Thyroid gland (tissue), 4 donors: ENCODE measurements around the gene ROCK1. TPM values are rescaled to one million over a fixed set of nuclear protein-coding genes. Genes with fewer than 3 reads are reported as not detected.
"Not testable (repeated sequence)": the region's sequence is repeated elsewhere in the genome, so short reads cannot be mapped to it uniquely, and the experiment has no call there.

Experiments used
- DNase-seq, 2 donors: peaks; one replicate each; pipeline ENCODE4 v3.0.0-alpha.2; 2019
- H3K27ac ChIP-seq, 3 donors: fragments of 200-600 bp; sonication (generic); 1 replicate in 2 of 3; 2 replicates in 1 of 3; pipeline ENCODE4 v1.5.1; 2016 to 2019; ENCODE audit warnings: mild to moderate bottlenecking in 1 of 3, moderate library complexity in 1 of 3
- H3K27me3 ChIP-seq: fragments of 200-600 bp; sonication (generic); one replicate; pipeline ENCODE4 v1.5.1; 2019
- H3K36me3 ChIP-seq, 2 donors: fragments of 200-600 bp; sonication (generic); one replicate each; pipeline ENCODE4 v1.5.1; 2016 to 2019
- H3K4me1 ChIP-seq, 2 donors: fragments of 200-600 bp; sonication (generic); one replicate each; pipeline ENCODE4 v1.5.1; 2017 to 2019
- H3K4me3 ChIP-seq, 3 donors: fragments of 200-600 bp; sonication (generic); replicated peaks in 1 of 3; 1 replicate in 2 of 3; 2 replicates in 1 of 3; pipeline ENCODE4 v1.5.1; 2016; ENCODE audit warnings: mild to moderate bottlenecking in 1 of 3
- H3K9me3 ChIP-seq: fragments of 200-600 bp; sonication (generic); one replicate; pipeline ENCODE4 v1.5.1; 2017
- POLR2A ChIP-seq, 2 donors: fragments of 450-650 bp; IDR thresholded peaks; one replicate each; pipeline ENCODE4 v1.6.1; 2017; ENCODE audit warnings: antibody characterized with exemption in 2 of 2, mild to moderate bottlenecking in 2 of 2, moderate library complexity in 1 of 2
- WGBS, 2 donors: methylation state at CpG; one replicate each; pipeline ENCODE4 v1.1.5; 2017; 5-methylcytosine and 5-hydroxymethylcytosine counted together
- intact Hi-C: fragments of 100-400 bp; cut with DNase I; formaldehyde crosslinking; loops from one replicate; pipeline ENCODE4 v1.15.1; 2023
- total RNA-seq, 4 donors: library from RNA; depleted of rRNA; stranded (reverse); fragments of >200 nt; gene quantifications; one replicate each; pipeline ENCODE4 v1.2.3, GENCODE V29; 2016
- TF ChIP-seq, protein P1 (sequence below), 6 experiments: fragments of 200-600 bp in 3 of 6; fragments of 450-650 bp in 3 of 6; sonication (generic) in 3 of 6; IDR thresholded peaks; one replicate each; pipeline ENCODE4 v1.5.1; 2016 to 2019; ENCODE audit warnings: antibody characterized with exemption in 6 of 6, mild to moderate bottlenecking in 2 of 6, inconsistent platforms in 1 of 6, moderate library complexity in 1 of 6

ROCK1 gene
- total RNA-seq, 4 donors from 2014 or later: 45.3 to 68.9 (median 57.8) TPM

GRCh38 chr18:21040466-21040865 is 71.1 kb downstream of the ROCK1 start:
- H3K36me3 ChIP-seq: peaks cover 0 to 5% of the 10 kb centered on the region in 2 donors
- H3K27ac ChIP-seq: no peak overlapping the region
- no peak for DNase-seq
- peaks cover 0 to 3% of the 10 kb centered on the region in 2 donors for H3K4me1 ChIP-seq
- TF ChIP-seq, protein P1, sequence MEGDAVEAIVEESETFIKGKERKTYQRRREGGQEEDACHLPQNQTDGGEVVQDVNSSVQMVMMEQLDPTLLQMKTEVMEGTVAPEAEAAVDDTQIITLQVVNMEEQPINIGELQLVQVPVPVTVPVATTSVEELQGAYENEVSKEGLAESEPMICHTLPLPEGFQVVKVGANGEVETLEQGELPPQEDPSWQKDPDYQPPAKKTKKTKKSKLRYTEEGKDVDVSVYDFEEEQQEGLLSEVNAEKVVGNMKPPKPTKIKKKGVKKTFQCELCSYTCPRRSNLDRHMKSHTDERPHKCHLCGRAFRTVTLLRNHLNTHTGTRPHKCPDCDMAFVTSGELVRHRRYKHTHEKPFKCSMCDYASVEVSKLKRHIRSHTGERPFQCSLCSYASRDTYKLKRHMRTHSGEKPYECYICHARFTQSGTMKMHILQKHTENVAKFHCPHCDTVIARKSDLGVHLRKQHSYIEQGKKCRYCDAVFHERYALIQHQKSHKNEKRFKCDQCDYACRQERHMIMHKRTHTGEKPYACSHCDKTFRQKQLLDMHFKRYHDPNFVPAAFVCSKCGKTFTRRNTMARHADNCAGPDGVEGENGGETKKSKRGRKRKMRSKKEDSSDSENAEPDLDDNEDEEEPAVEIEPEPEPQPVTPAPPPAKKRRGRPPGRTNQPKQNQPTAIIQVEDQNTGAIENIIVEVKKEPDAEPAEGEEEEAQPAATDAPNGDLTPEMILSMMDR (IDR thresholded peaks at IDR 0.05): no peak
- H3K4me3 ChIP-seq: no peak overlapping the region
- intact Hi-C loops: no loop called here
- 95% methylated on average over 2 of the region's 2 CpGs for WGBS, 2 donors
- no peaks in the 10 kb centered on the region for H3K27me3 ChIP-seq
- no peaks in the 10 kb centered on the region for H3K9me3 ChIP-seq

DNA sequence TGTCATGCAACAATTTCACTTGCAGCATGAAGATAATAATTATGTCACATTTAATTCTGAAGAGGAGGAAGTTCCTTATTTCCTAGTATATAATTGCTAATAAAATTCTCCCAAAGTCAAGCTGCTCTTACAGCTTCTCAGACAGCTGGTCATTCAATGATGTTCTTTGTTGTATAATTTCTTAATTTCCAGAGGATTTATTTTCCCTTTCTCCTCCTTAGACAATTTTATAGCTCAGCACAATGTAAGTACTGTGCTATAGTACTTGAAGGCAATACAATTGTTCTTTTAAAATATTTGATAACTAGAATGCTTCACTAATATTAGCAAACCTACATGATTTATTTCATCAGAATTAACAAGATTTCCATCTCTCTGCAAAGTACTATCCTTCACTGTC is 73.4 kb downstream of the ROCK1 start:
- no peaks in the 10 kb centered on the region for H3K36me3 ChIP-seq
- H3K4me3 ChIP-seq: no peak overlapping the region
- peaks cover 0 to 3% of the 10 kb centered on the region in 2 donors for H3K4me1 ChIP-seq
- no peaks in the 10 kb centered on the region for H3K9me3 ChIP-seq
- H3K27me3 ChIP-seq: no peaks in the 10 kb centered on the region
- TF ChIP-seq POLR2A (IDR thresholded peaks at IDR 0.05): no peak
- TF ChIP-seq, protein P1 (IDR thresholded peaks at IDR 0.05): no peak
- H3K27ac ChIP-seq: no peak overlapping the region
- no peak for DNase-seq
- intact Hi-C loops: no loop called here

DNA sequence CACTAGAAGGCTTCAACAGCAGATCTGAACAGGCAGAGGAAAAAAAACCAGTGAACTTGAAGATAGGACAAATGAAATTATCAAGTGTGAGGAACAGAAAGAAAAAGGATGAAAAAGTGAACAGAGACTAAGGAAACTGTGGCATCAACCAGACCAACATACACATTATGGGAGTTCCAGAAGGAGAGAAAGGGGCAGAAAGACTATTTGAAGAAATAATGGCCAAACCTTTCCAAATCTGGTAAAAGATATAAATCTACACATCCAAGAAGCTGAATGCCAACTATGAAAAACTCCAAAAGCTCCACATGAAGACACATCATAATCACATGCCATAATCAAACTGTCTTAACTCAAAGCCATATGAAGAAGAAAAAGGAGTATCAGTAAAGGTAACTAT is 79.8 kb downstream of the ROCK1 start:
- no peaks in the 10 kb centered on the region for H3K4me1 ChIP-seq
- no peak for DNase-seq
- H3K36me3 ChIP-seq: no peaks in the 10 kb centered on the region
- no peaks in the 10 kb centered on the region for H3K9me3 ChIP-seq
- TF ChIP-seq, protein P1 (IDR thresholded peaks at IDR 0.05): no peak
- TF ChIP-seq POLR2A (IDR thresholded peaks at IDR 0.05): no peak
- no peak overlapping the region for H3K4me3 ChIP-seq
- no peak overlapping the region for H3K27ac ChIP-seq
- no peaks in the 10 kb centered on the region for H3K27me3 ChIP-seq
- intact Hi-C loops: no loop called here

DNA sequence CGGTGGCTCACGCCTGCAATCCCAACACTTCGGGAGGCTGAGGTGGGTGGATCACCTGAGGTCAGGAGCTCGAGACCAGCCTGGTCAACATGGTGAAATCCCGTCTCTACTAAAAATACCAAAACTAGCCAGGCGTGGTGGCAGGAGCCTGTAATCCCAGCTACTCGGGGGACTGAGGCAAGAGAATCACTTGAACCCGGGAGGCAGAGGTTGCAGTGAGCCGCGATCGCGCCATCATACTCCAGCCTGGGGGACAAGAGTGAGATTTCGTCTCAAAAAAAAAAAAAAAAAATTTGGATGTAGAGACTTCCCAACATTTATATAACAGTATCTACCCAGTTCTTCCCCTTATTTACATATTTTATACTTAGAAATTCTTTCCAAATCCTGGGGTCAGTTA is 93.4 kb downstream of the ROCK1 start:
- H3K36me3 ChIP-seq: peaks cover 11 to 23% of the 10 kb centered on the region in 2 donors

GRCh38 chr18:21012308-21012707 is 99.3 kb downstream of the ROCK1 start:
- Histone ChIP-seq H3K4me1 (no peaks in the 10 kb centered on the region), H3K4me3 (no peak overlapping the region), H3K36me3 (peaks cover 18 to 28% of the 10 kb centered on the region in 2 donors), H3K27me3 (no peaks in the 10 kb centered on the region), H3K27ac (no peak overlapping the region), H3K9me3 (no peaks in the 10 kb centered on the region)
- DNase-seq: no peak
- TF ChIP-seq POLR2A (IDR thresholded peaks at IDR 0.05): no peak
- TF ChIP-seq, protein P1 (IDR thresholded peaks at IDR 0.05): no peak
- intact Hi-C loops: no loop called here

More for the DNA sequence above, 93.4 kb downstream of the ROCK1 start:
- H3K27me3 ChIP-seq, H3K9me3 ChIP-seq, DNase-seq, H3K27ac ChIP-seq, H3K4me1 ChIP-seq, intact Hi-C loops, H3K4me3 ChIP-seq: not testable (repeated sequence)
- 97 to 99% methylated on average over 13 of the region's 13 CpGs for WGBS, 2 donors

DNA sequence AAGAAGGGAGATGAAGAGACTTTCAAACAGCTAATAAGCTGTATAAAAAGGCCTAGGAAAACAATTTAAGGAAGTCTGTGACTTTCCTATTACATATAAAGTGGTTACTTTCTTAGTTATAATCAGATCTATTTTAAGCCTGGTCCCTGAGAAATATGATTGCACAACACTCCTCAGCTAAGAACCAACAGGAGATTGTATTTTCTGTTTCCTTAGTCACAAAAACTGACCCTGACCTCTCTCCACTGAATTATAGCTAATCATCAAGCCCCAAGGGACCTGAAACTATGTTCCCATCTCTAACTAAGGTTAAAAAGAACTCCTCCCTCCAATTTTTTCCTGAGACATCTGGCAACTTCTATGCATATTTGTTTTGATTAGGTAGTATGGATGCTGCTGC is 106.9 kb downstream of the ROCK1 start:
- H3K4me1 ChIP-seq: peaks cover 0 to 8% of the 10 kb centered on the region in 2 donors
- H3K36me3 ChIP-seq: peaks cover 10% of the 10 kb centered on the region in 2 donors
- DNase-seq: no peak
- peak overlapping the region; percentile 51 to 66 (median 60) for H3K27ac ChIP-seq
- no peak for TF ChIP-seq POLR2A (IDR thresholded peaks at IDR 0.05)
- TF ChIP-seq, protein P1 (IDR thresholded peaks at IDR 0.05): no peak
- intact Hi-C loops: no loop called here
- no peaks in the 10 kb centered on the region for H3K9me3 ChIP-seq
- H3K4me3 ChIP-seq: no peak overlapping the region
- no peaks in the 10 kb centered on the region for H3K27me3 ChIP-seq
